Fibroblast of pulmonary artery (primary cell): ENCODE results near the gene ASTN2.
A peak's percentile ranks its signal among the peaks of the same experiment; 100 is the strongest.
"Not testable (repeated sequence)": the region's sequence is repeated elsewhere in the genome, so short reads cannot be mapped to it uniquely, and the experiment has no call there.

ENCODE experiments used
- DNase-seq: peaks from one replicate; pipeline ENCODE4 v3.0.0-alpha.2; 2010; ENCODE audit warnings: low read depth
- H3K4me3 ChIP-seq: replicated peaks from 2 replicates; pipeline ENCODE4 v1.5.1; 2011; ENCODE audit warnings: low read depth, mild to moderate bottlenecking, control low read depth, low read length, moderate library complexity
- CTCF ChIP-seq: IDR thresholded peaks from 2 replicates; pipeline ENCODE4 v1.5.1; 2011; ENCODE audit warnings: mild to moderate bottlenecking, control low read depth, low read length, inconsistent platforms; ENCODE audit errors: missing control alignments

The ASTN2 gene

GRCh38 chr9:117073539-117074341 lies 341.1 kb downstream of the ASTN2 start:
- no peak overlapping the region for H3K4me3 ChIP-seq
- peak; percentile 33 for DNase-seq
- peak; percentile 62 for TF ChIP-seq CTCF

- TF ChIP-seq CTCF = no peak
- H3K4me3 ChIP-seq = no peak overlapping the region
- DNase-seq = no peak
Measured at GRCh38 chr9:117073071-117073470, 341.8 kb downstream of the ASTN2 start.

GRCh38 chr9:117072216-117072615 lies 342.6 kb downstream of the ASTN2 start:
- no peak for DNase-seq
- no peak for TF ChIP-seq CTCF
- no peak overlapping the region for H3K4me3 ChIP-seq

- H3K4me3 ChIP-seq = not testable (repeated sequence)
Measured at GRCh38 chr9:117071673-117072207, 343.1 kb downstream of the ASTN2 start.

GRCh38 chr9:117063721-117064471 lies 351.0 kb downstream of the ASTN2 start:
- no peak for DNase-seq
- H3K4me3 ChIP-seq = no peak overlapping the region
- no peak for TF ChIP-seq CTCF

More at GRCh38 chr9:117071673-117072207, 343.1 kb downstream of the ASTN2 start:
- not testable (repeated sequence) for DNase-seq

GRCh38 chr9:117060963-117061362 lies 353.9 kb downstream of the ASTN2 start:
- H3K4me3 ChIP-seq = no peak overlapping the region
- DNase-seq = no peak
- TF ChIP-seq CTCF = no peak

- no peak overlapping the region for H3K4me3 ChIP-seq
- no peak for TF ChIP-seq CTCF
- DNase-seq = no peak
Measured at GRCh38 chr9:117050007-117050406, 364.9 kb downstream of the ASTN2 start.
